HCT116 (cell line): ENCODE data around the gene PRKG1. TPM values are rescaled to one million over a fixed set of nuclear protein-coding genes. Genes with fewer than 3 reads are reported as not detected.

Experiments
- ATAC-seq: fragments of 200-7000 bp; cut with Tn5 transposase; 2 replicates; pipeline ENCODE4 v1.9.1; 2020; ENCODE audit warnings: mild to moderate bottlenecking, moderate library complexity
- BruUV-seq: library from RNA; stranded (reverse); fragments of 400-500 nt; replicated peaks from 2 replicates; lab custom pipeline; 2021; lab: Mats Ljungman, UMichigan
- CTCF ChIA-PET: fragments of 300-600 bp; sonication (Branson Sonifier 250); formaldehyde crosslinking; loops from one replicate; lab custom pipeline; 2021; ENCODE audit warnings: antibody characterized with exemption; lab: Charles Lee
- POLR2A ChIA-PET: fragments of 300-600, 350-600 bp; sonication (Branson Sonifier 250); formaldehyde crosslinking; loops from one replicate; lab custom pipeline; 2021; ENCODE audit warnings: antibody characterized with exemption; lab: Charles Lee
- RAD21 ChIA-PET, 2 experiments: fragments of 300-600 bp; sonication (Branson Sonifier 250); formaldehyde crosslinking; loops; one replicate each; lab custom pipeline; 2023; ENCODE audit warnings: low total read pairs in 2 of 2; ENCODE audit not compliant: uncharacterized antibody in 2 of 2, unreplicated experiment in 2 of 2, low non-redundant PET in 1 of 2; lab: Charles Lee
- DNase-seq: peaks from one replicate; pipeline ENCODE4 v3.0.0-alpha.2; 2010; ENCODE audit warnings: low read depth, low spot score
- H2AFZ ChIP-seq: fragments of 200-600 bp; shearing (Covaris generic), sonication (generic); 2 replicates; pipeline ENCODE4 v1.6.1; 2017; ENCODE audit warnings: low read depth, mixed run types, mixed read lengths, antibody characterized with exemption, low read length; ENCODE audit not compliant: poor library complexity, severe bottlenecking
- H3K27ac ChIP-seq: 2 replicates; pipeline ENCODE4 v1.5.1; 2012; ENCODE audit warnings: low read depth, low read length
- H3K27me3 ChIP-seq: fragments of 200-600 bp; sonication (generic); 2 replicates; pipeline ENCODE4 v1.6.1; 2016; ENCODE audit warnings: mixed run types, low read length, mixed read lengths; ENCODE audit not compliant: insufficient read depth
- H3K36me3 ChIP-seq, 2 experiments: fragments of 200-500 bp in 1 of 2; fragments of 200-600 bp in 1 of 2; sonication (Bioruptor generic) in 1 of 2; sonication (generic) in 1 of 2; 2 replicates each; pipeline versions ENCODE4 v1.5.1 to v1.6.1; 2014 to 2016; ENCODE audit warnings: low read length in 2 of 2, inconsistent platforms in 1 of 2, mixed read lengths in 1 of 2, mixed run types in 1 of 2; ENCODE audit not compliant: insufficient read depth in 2 of 2, control insufficient read depth in 1 of 2
- H3K4me1 ChIP-seq, 2 experiments: fragments of 200-600 bp in 1 of 2; sonication (generic) in 1 of 2; 2 replicates each; pipeline versions ENCODE4 v1.5.1 to v1.6.1; 2012 to 2017; ENCODE audit warnings: low read length in 2 of 2, inconsistent platforms in 1 of 2, mild to moderate bottlenecking in 1 of 2, mixed read lengths in 1 of 2, mixed run types in 1 of 2, moderate library complexity in 1 of 2; ENCODE audit not compliant: insufficient read depth in 2 of 2, control insufficient read depth in 1 of 2
- H3K4me2 ChIP-seq: fragments of 200-600 bp; sonication (generic); 2 replicates; pipeline ENCODE4 v1.6.1; 2017; ENCODE audit warnings: mixed run types, low read length, mixed read lengths
- H3K4me3 ChIP-seq, 2 experiments: fragments of 200-600 bp in 1 of 2; sonication (generic) in 1 of 2; replicated peaks in 1 of 2; 2 replicates each; pipeline ENCODE4 v1.5.1; 2011 to 2016; ENCODE audit warnings: low read length in 2 of 2, control low read depth in 1 of 2, low read depth in 1 of 2, mild to moderate bottlenecking in 1 of 2, mixed read lengths in 1 of 2, mixed run types in 1 of 2
- H3K79me2 ChIP-seq: fragments of 200-600 bp; sonication (generic); 2 replicates; pipeline ENCODE4 v1.6.1; 2017; ENCODE audit warnings: mild to moderate bottlenecking, mixed run types, low read length, moderate library complexity, mixed read lengths; ENCODE audit not compliant: insufficient read depth
- H3K9ac ChIP-seq: fragments of 200-600 bp; sonication (generic); 2 replicates; pipeline ENCODE4 v1.6.1; 2016; ENCODE audit warnings: low read length, mixed read lengths
- H3K9me2 ChIP-seq: fragments of 200-600 bp; sonication (generic), shearing (Covaris generic); 2 replicates; pipeline ENCODE4 v1.6.1; 2017; ENCODE audit warnings: mixed run types, mild to moderate bottlenecking, moderate library complexity; ENCODE audit not compliant: insufficient read depth
- H3K9me3 ChIP-seq, 2 experiments: fragments of 200-500 bp in 1 of 2; fragments of 200-600 bp in 1 of 2; sonication (Bioruptor generic) in 1 of 2; sonication (generic) in 1 of 2; 2 replicates each; pipeline ENCODE4 v1.6.1; 2014 to 2017; ENCODE audit warnings: low read length in 2 of 2, mixed read lengths in 2 of 2, inconsistent platforms in 1 of 2, low read depth in 1 of 2, mild to moderate bottlenecking in 1 of 2, mixed run types in 1 of 2, moderate library complexity in 1 of 2; ENCODE audit not compliant: control insufficient read depth in 1 of 2, insufficient read depth in 1 of 2
- H4K20me1 ChIP-seq: fragments of 200-600 bp; sonication (generic), shearing (Covaris generic); 2 replicates; pipeline ENCODE4 v1.6.1; 2017; ENCODE audit warnings: mixed run types, mild to moderate bottlenecking, moderate library complexity; ENCODE audit not compliant: insufficient read depth
- EZH2phosphoT487 ChIP-seq: fragments of 200-600 bp; IDR thresholded peaks from 2 replicates; pipeline ENCODE4 v1.6.1; 2018; ENCODE audit warnings: antibody characterized with exemption, borderline replicate concordance
- FOSL1 ChIP-seq: IDR thresholded peaks from 2 replicates; pipeline ENCODE4 v1.6.1; 2012; ENCODE audit warnings: low read depth
- POLR2A ChIP-seq: IDR thresholded peaks from 2 replicates; pipeline ENCODE4 v1.7.0; 2011; ENCODE audit warnings: borderline replicate concordance; ENCODE audit not compliant: insufficient read depth, insufficient read length; ENCODE audit errors: extremely low read depth
- POLR2AphosphoS5 ChIP-seq: IDR thresholded peaks from 2 replicates; pipeline ENCODE4 v1.6.1; 2011; ENCODE audit warnings: mild to moderate bottlenecking, low read depth, low read length, moderate library complexity
- TCF7L2 ChIP-seq: IDR thresholded peaks from 2 replicates; pipeline ENCODE4 v1.7.0; 2011; ENCODE audit warnings: borderline replicate concordance, inconsistent platforms; ENCODE audit not compliant: insufficient read depth, insufficient read length; ENCODE audit errors: extremely low read depth
- YY1 ChIP-seq: IDR thresholded peaks from 2 replicates; pipeline ENCODE4 v1.6.1; 2011; ENCODE audit warnings: low read length, low read depth, moderate library complexity, mild to moderate bottlenecking; ENCODE audit not compliant: insufficient replicate concordance; ENCODE audit errors: extremely low read depth
- ZNF274 ChIP-seq: fragments of 200-500 bp; sonication (Bioruptor generic); IDR thresholded peaks from 2 replicates; pipeline ENCODE4 v1.6.1; 2014; ENCODE audit warnings: mild to moderate bottlenecking, low read depth, low read length, inconsistent platforms
- intact Hi-C: fragments of 100-400 bp; cut with micrococcal nuclease; formaldehyde crosslinking; loops from 2 replicates; pipeline ENCODE4 v1.10.0; 2022
- total RNA-seq: library from RNA; stranded (reverse); gene quantifications from one replicate; pipeline ENCODE4 v1.2.1, GENCODE V29; 2021; ENCODE audit not compliant: unreplicated experiment

Gene PRKG1
- total RNA-seq, 1 experiment from 2014 or later: 1.4 TPM

DNA sequence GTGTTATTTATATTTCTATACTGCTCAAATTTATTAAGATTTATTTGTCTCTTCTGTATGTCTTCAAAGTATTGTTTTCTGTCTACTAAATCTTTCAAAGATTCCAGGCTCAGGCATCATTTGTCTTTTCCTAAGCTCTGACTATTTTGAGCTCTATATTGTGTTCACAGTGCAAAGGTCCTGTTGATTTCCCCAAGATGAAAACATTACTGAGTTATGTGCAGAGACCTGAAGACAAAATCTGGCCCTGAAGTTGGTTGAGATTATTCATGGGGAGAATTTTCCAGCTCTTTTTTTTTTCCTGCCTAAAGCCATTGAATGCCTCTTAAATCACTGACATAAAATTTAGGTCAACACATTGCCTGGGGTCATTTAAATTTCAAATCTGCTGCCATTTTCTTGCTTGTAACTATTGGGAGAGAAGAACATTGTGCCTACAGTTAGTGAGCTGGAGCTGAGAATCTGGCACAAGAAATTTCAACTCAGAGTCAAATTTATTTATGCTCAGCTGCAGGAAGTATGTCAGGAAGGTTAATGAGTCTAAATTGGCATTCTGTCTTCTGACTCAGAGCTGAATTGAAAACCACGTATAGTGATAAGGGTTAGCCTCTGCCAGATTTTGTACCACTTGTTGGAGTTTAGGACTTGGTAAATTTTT is 593.5 kb downstream of the PRKG1 start:
- H3K9ac ChIP-seq: no peak overlapping the region
- H3K27me3 ChIP-seq: 0 out of 2 replicates have a peak, but pooled peaks cover 4% of the 10 kb centered on the region
- H3K27ac ChIP-seq: no peak overlapping the region
- no peak for TF ChIP-seq ZNF274
- no peak for TF ChIP-seq POLR2AphosphoS5
- TF ChIP-seq EZH2phosphoT487: no peak
- TF ChIP-seq, all 23 proteins: peak for 0
- no peaks in the 10 kb centered on the region for H3K9me2 ChIP-seq
- POLR2A ChIA-PET: no interaction called here
- no peak overlapping the region for H2AFZ ChIP-seq
- ATAC-seq (no peak), DNase-seq (no peak)
- H3K4me3 ChIP-seq: no peak overlapping the region
- CTCF ChIA-PET: no interaction called here
- no peaks in the 10 kb centered on the region for H3K79me2 ChIP-seq
- no peaks in the 10 kb centered on the region for H3K36me3 ChIP-seq
- intact Hi-C loops: no loop called here
- H4K20me1 ChIP-seq: no peaks in the 10 kb centered on the region
- no peak overlapping the region for H3K4me2 ChIP-seq
- no peaks in the 10 kb centered on the region for H3K4me1 ChIP-seq
- H3K9me3 ChIP-seq: no peaks in the 10 kb centered on the region
- BruUV-seq: no TSS peak
- RAD21 ChIA-PET: no interaction called here

DNA sequence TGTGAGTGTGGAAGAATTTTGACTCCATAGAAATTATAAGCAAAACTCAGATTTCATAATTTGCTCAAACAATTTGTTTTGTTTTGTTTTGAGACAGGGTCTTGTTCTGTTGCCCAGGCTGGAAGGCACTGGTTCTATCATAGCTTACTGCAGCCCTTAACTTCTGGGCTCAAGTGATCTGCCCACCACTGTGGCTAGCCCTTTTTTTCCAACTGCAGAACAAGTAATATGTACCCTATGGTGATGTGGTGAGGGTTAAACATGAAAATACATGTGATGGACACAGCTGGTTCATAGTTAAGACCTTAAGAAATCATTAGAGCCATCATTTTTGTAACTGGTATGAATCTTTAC is 594.0 kb downstream of the PRKG1 start:
- CTCF ChIA-PET: no interaction called here
- 0 out of 2 replicates have a peak, but pooled peaks cover 3% of the 10 kb centered on the region for H3K27me3 ChIP-seq
- H3K4me3 ChIP-seq: no peak overlapping the region
- TF ChIP-seq YY1 (no peak), POLR2A (no peak), TCF7L2 (no peak), FOSL1 (no peak)
- no peak overlapping the region for H3K9ac ChIP-seq
- no peaks in the 10 kb centered on the region for H3K9me2 ChIP-seq
- H3K4me2 ChIP-seq: no peak overlapping the region
- no peaks in the 10 kb centered on the region for H3K79me2 ChIP-seq
- H2AFZ ChIP-seq: no peak overlapping the region
- BruUV-seq: no TSS peak
- H3K36me3 ChIP-seq: no peaks in the 10 kb centered on the region
- POLR2A ChIA-PET: no interaction called here
- ATAC-seq (no peak), DNase-seq (no peak)
- intact Hi-C loops: no loop called here
- no peaks in the 10 kb centered on the region for H4K20me1 ChIP-seq
- H3K4me1 ChIP-seq: no peaks in the 10 kb centered on the region
- no peaks in the 10 kb centered on the region for H3K9me3 ChIP-seq
- RAD21 ChIA-PET: no interaction called here
- no peak overlapping the region for H3K27ac ChIP-seq
